B cell (primary cell): Measurements from ENCODE around the gene ARMC6.

Source experiments
- EZH2 ChIP-seq: IDR thresholded peaks from 2 replicates; pipeline ENCODE4 v1.6.1; 2012; ENCODE audit warnings: borderline replicate concordance, low read depth, mild to moderate bottlenecking, moderate library complexity, low read length; ENCODE audit not compliant: insufficient read depth, poor library complexity, severe bottlenecking
- TF ChIP-seq, protein P1 (sequence below): fragments of 200-600 bp; IDR thresholded peaks from one replicate; pipeline ENCODE4 v1.8.0; 2022; ENCODE audit warnings: antibody characterized with exemption, mild to moderate bottlenecking

DNA sequence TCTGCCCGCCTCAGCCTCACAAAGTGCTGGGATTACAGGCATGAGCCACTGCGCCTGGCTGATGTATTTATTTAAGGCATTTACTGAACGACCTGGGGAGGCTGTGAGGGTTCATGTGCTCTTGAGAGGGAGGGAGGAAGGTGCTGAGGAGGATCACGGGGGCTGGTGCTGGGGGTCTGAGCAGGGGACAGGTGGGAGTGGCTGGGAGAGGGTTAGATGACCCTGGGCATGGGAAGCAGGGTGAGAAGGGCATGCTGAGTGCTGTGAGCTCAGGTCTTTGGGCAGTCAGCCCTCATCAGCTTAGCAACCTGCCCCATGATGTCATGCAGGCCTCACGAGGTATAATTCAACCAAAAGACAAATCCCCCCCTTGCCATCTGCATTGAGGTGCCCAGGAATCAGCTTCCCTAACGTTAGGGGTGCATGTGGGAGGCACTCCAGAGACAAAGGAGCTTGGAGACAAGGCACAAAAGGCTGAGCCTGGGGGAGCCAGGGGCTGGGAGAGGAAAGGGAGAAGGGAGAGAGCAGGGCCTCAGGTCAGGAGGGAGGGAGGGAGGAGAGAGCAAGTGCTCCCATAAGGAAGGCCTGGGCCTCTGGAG is 36.5 kb upstream of the ARMC6 start:
- TF ChIP-seq, protein P1, sequence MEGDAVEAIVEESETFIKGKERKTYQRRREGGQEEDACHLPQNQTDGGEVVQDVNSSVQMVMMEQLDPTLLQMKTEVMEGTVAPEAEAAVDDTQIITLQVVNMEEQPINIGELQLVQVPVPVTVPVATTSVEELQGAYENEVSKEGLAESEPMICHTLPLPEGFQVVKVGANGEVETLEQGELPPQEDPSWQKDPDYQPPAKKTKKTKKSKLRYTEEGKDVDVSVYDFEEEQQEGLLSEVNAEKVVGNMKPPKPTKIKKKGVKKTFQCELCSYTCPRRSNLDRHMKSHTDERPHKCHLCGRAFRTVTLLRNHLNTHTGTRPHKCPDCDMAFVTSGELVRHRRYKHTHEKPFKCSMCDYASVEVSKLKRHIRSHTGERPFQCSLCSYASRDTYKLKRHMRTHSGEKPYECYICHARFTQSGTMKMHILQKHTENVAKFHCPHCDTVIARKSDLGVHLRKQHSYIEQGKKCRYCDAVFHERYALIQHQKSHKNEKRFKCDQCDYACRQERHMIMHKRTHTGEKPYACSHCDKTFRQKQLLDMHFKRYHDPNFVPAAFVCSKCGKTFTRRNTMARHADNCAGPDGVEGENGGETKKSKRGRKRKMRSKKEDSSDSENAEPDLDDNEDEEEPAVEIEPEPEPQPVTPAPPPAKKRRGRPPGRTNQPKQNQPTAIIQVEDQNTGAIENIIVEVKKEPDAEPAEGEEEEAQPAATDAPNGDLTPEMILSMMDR: no peak
- no peak for TF ChIP-seq EZH2
